Bone marrow (tissue), 2 donors: ENCODE data around the gene CENPX.
A peak's percentile ranks its signal among the peaks of the same experiment; 100 is the strongest.

Experiments
- DNase-seq, 2 donors: peaks; one replicate each; lab custom pipeline; 2025; lab: John Stamatoyannopoulos, UW

The CENPX gene

GRCh38 chr17:82022310-82022980, at the start of gene CENPX:
Gene CENPX (minus strand): TSS chr17:82022878. CDS start chr17:82022861, 17 bp downstream.
- DNase-seq = no peak

- no peak for DNase-seq
Measured at GRCh38 chr17:82070611-82071010, 47.9 kb upstream of the CENPX start.

- peak; percentile 6 to 44 for DNase-seq
Measured at GRCh38 chr17:82065638-82066303, 43.1 kb upstream of the CENPX start, which contains the start of gene DUS1L. Gene DUS1L (minus strand): TSS chr17:82065804. CDS start chr17:82065059, 745 bp downstream.

- no peak for DNase-seq
Measured at GRCh38 chr17:82065193-82065637, 42.5 kb upstream of the CENPX start.

GRCh38 chr17:82064433-82065192, 41.9 kb upstream of the CENPX start:
- DNase-seq = no peak

- DNase-seq = no peak
Measured at GRCh38 chr17:82063424-82064415, 41.0 kb upstream of the CENPX start.

GRCh38 chr17:82062984-82063368, 40.3 kb upstream of the CENPX start:
- no peak for DNase-seq

GRCh38 chr17:82062076-82062983, 39.7 kb upstream of the CENPX start:
- DNase-seq = no peak

- no peak for DNase-seq
Measured at GRCh38 chr17:82061047-82061925, 38.6 kb upstream of the CENPX start.

- no peak for DNase-seq
Measured at GRCh38 chr17:82060614-82061013, 37.9 kb upstream of the CENPX start.

- no peak for DNase-seq
Measured at GRCh38 chr17:82060001-82060380, 37.3 kb upstream of the CENPX start.

GRCh38 chr17:82059272-82060000, 36.8 kb upstream of the CENPX start:
- DNase-seq = no peak

- no peak for DNase-seq
Measured at GRCh38 chr17:82058855-82059249, 36.2 kb upstream of the CENPX start.

- DNase-seq = no peak
Measured at GRCh38 chr17:82058230-82058854, 35.7 kb upstream of the CENPX start.

GRCh38 chr17:82056729-82057621, 34.3 kb upstream of the CENPX start:
- DNase-seq = no peak

- DNase-seq = no peak
Measured at GRCh38 chr17:82055965-82056728, 33.5 kb upstream of the CENPX start.
